Liver (tissue), 9 donors: ENCODE measurements around the gene TBX5. TPM values are rescaled to one million over a fixed set of nuclear protein-coding genes. Genes with fewer than 3 reads are reported as not detected.

Experiments used
- DNase-seq: peaks from one replicate; pipeline ENCODE4 v3.0.0-alpha.2; 2017; ENCODE audit warnings: low spot score
- H3K27ac ChIP-seq, 2 donors: one replicate each; pipeline ENCODE4 v1.7.0; 2013; ENCODE audit warnings: inconsistent platforms in 2 of 2, low read length in 2 of 2, control low read depth in 1 of 2, low read depth in 1 of 2, mild to moderate bottlenecking in 1 of 2
- H3K27me3 ChIP-seq, 4 donors: one replicate each; pipeline versions ENCODE4 v1.6.1 to v1.7.0; 2013; ENCODE audit warnings: low read length in 3 of 4, inconsistent platforms in 1 of 4, mild to moderate bottlenecking in 1 of 4, moderate library complexity in 1 of 4; ENCODE audit not compliant: control insufficient read depth in 4 of 4, insufficient read depth in 4 of 4
- H3K36me3 ChIP-seq, 4 donors: one replicate each; pipeline versions ENCODE4 v1.6.1 to v1.7.0; 2013; ENCODE audit warnings: low read length in 3 of 4, mild to moderate bottlenecking in 3 of 4, low read depth in 1 of 4, moderate library complexity in 1 of 4; ENCODE audit not compliant: control insufficient read depth in 4 of 4, insufficient read depth in 3 of 4
- H3K4me1 ChIP-seq, 4 donors: one replicate each; pipeline versions ENCODE4 v1.6.1 to v1.7.0; 2013; ENCODE audit warnings: low read length in 3 of 4, mild to moderate bottlenecking in 3 of 4, moderate library complexity in 1 of 4; ENCODE audit not compliant: control insufficient read depth in 4 of 4, insufficient read depth in 4 of 4
- H3K4me3 ChIP-seq, 3 donors: one replicate each; pipeline versions ENCODE4 v1.6.1 to v1.7.0; 2013; ENCODE audit warnings: low read length in 3 of 3, control low read depth in 1 of 3, low read depth in 1 of 3, mild to moderate bottlenecking in 1 of 3
- H3K9ac ChIP-seq, 2 donors: one replicate each; pipeline ENCODE4 v1.7.0; 2013; ENCODE audit warnings: low read length in 2 of 2, mild to moderate bottlenecking in 2 of 2, moderate library complexity in 2 of 2, control low read depth in 1 of 2, low read depth in 1 of 2
- H3K9me3 ChIP-seq, 4 donors: one replicate each; pipeline versions ENCODE4 v1.6.1 to v1.7.0; 2013; ENCODE audit warnings: low read length in 3 of 4; ENCODE audit not compliant: control insufficient read depth in 4 of 4
- ATF3 ChIP-seq: IDR thresholded peaks from 2 replicates; pipeline ENCODE4 v1.6.1; 2016; ENCODE audit warnings: antibody characterized with exemption
- CTCF ChIP-seq: fragments of 150-350 bp; IDR thresholded peaks from 2 replicates; pipeline ENCODE4 v1.5.1; 2017; ENCODE audit warnings: improper control_type of control experiment, low read depth, low read length; ENCODE audit not compliant: missing input control
- EGR1 ChIP-seq, 2 donors: IDR thresholded peaks; 2 replicates each; pipeline ENCODE4 v1.6.1; 2016 to 2018; ENCODE audit warnings: antibody characterized with exemption in 2 of 2, low read depth in 2 of 2
- FOXA1 ChIP-seq: IDR thresholded peaks from 2 replicates; pipeline ENCODE4 v1.6.1; 2016; ENCODE audit warnings: antibody characterized with exemption
- FOXA2 ChIP-seq: IDR thresholded peaks from 2 replicates; pipeline ENCODE4 v1.6.1; 2016; ENCODE audit warnings: antibody characterized with exemption
- GABPA ChIP-seq, 2 donors: IDR thresholded peaks in 1 of 2; conservative IDR thresholded peaks in 1 of 2; 2 replicates each; pipeline ENCODE4 v1.6.1; 2016; ENCODE audit warnings: antibody characterized with exemption in 2 of 2, mild to moderate bottlenecking in 1 of 2, moderate library complexity in 1 of 2
- HNF4A ChIP-seq, 2 donors: conservative IDR thresholded peaks; 2 replicates each; pipeline ENCODE4 v1.6.1; 2016; ENCODE audit warnings: antibody characterized with exemption in 2 of 2, mild to moderate bottlenecking in 2 of 2
- HNF4G ChIP-seq: IDR thresholded peaks from 2 replicates; pipeline ENCODE4 v1.6.1; 2016; ENCODE audit warnings: antibody characterized with exemption
- JUND ChIP-seq, 2 donors: IDR thresholded peaks; 2 replicates each; pipeline ENCODE4 v1.6.1; 2016; ENCODE audit warnings: antibody characterized with exemption in 2 of 2
- MAX ChIP-seq: IDR thresholded peaks from 2 replicates; pipeline ENCODE4 v1.6.1; 2016; ENCODE audit warnings: antibody characterized with exemption
- NR2F2 ChIP-seq: IDR thresholded peaks from 2 replicates; pipeline ENCODE4 v1.6.1; 2016; ENCODE audit warnings: antibody characterized with exemption
- RAD21 ChIP-seq, 2 donors: IDR thresholded peaks; 2 replicates each; pipeline ENCODE4 v1.6.1; 2016; ENCODE audit warnings: antibody characterized with exemption in 2 of 2, mild to moderate bottlenecking in 2 of 2
- REST ChIP-seq: IDR thresholded peaks from 2 replicates; pipeline ENCODE4 v1.6.1; 2016; ENCODE audit warnings: antibody characterized with exemption, mild to moderate bottlenecking
- RXRA ChIP-seq, 2 donors: IDR thresholded peaks; 2 replicates each; pipeline ENCODE4 v1.6.1; 2017 to 2018; ENCODE audit warnings: antibody characterized with exemption in 2 of 2, mild to moderate bottlenecking in 1 of 2
- SP1 ChIP-seq: IDR thresholded peaks from 2 replicates; pipeline ENCODE4 v1.6.1; 2018; ENCODE audit warnings: antibody characterized with exemption, mild to moderate bottlenecking
- TAF1 ChIP-seq: conservative IDR thresholded peaks from 2 replicates; pipeline ENCODE4 v1.6.1; 2016; ENCODE audit warnings: antibody characterized with exemption, mild to moderate bottlenecking
- YY1 ChIP-seq: IDR thresholded peaks from 2 replicates; pipeline ENCODE4 v1.6.1; 2016; ENCODE audit warnings: antibody characterized with exemption, mild to moderate bottlenecking
- ZBTB33 ChIP-seq: IDR thresholded peaks from 2 replicates; pipeline ENCODE4 v1.6.1; 2016; ENCODE audit warnings: antibody characterized with exemption
- WGBS: extraction: QIAGEN DNeasy Blood & Tissue Kit; methylation state at CpG from one replicate; pipeline ENCODE4 v1.1.7; 2013; 5-methylcytosine and 5-hydroxymethylcytosine counted together
- polyA plus RNA-seq, 2 donors: library from polyadenylated mRNA; stranded (reverse) in 1 of 2; unstranded in 1 of 2; fragments of 200-250 nt in 1 of 2; fragments of >200 nt in 1 of 2; fragmentation: Nextera tagmentation in 1 of 2; extraction: Ambion mirVana in 1 of 2; gene quantifications; one replicate each; pipeline versions ENCODE4 v1.2.1 to v1.2.3, GENCODE V29; 2013 to 2015
- total RNA-seq, 2 donors: library from RNA; depleted of rRNA; stranded (reverse); fragments of >200 nt; gene quantifications; one replicate each; pipeline ENCODE4 v1.2.3, GENCODE V29; 2014
- donor health status: healthy.
- donor health status: healthy.
- donor health status: healthy.
- donor health status: healthy.
- donor health status: healthy.

Gene TBX5
- total and polyA plus RNA-seq, 4 donors = 0.03 TPM; not detected in 3

- Histone ChIP-seq H3K4me3 (no peak overlapping the region), H3K36me3 (no peaks in the 10 kb centered on the region), H3K27me3 (peaks cover 2 to 35% (median 17%) of the 10 kb centered on the region in 4 donors), H3K9ac (no peak overlapping the region), H3K9me3 (peaks cover 0 to 8% (median 1%) of the 10 kb centered on the region in 4 donors), H3K27ac (no peak overlapping the region), H3K4me1 (peaks cover 0 to 7% (median under 1%) of the 10 kb centered on the region in 4 donors)
- 5% methylated on average over 25 of the region's 25 CpGs for WGBS
- DNase-seq = no peak
- no peak for TF ChIP-seq EGR1 (IDR thresholded peaks at IDR 0.05; ENCODE audit: low read depth in 2 of 2)
- no peak for TF ChIP-seq TAF1
- TF ChIP-seq JUND (IDR thresholded peaks at IDR 0.05) = no peak
- no peak for TF ChIP-seq REST
- no peak for TF ChIP-seq CTCF
- TF ChIP-seq SP1 = no peak
- no peak for TF ChIP-seq ATF3
- no peak for TF ChIP-seq NR2F2
- no peak for TF ChIP-seq HNF4A (conservative IDR thresholded peaks at IDR 0.05)
- no peak for TF ChIP-seq FOXA2
- no peak for TF ChIP-seq ZBTB33
- TF ChIP-seq YY1 = no peak
- TF ChIP-seq MAX = no peak
- TF ChIP-seq HNF4G = no peak
- TF ChIP-seq RAD21 (IDR thresholded peaks at IDR 0.05) = no peak
- TF ChIP-seq GABPA (IDR thresholded peaks at IDR 0.05 in 1 of 2, conservative IDR thresholded peaks at IDR 0.05 in 1 of 2) = no peak
- TF ChIP-seq FOXA1 = no peak
- no peak for TF ChIP-seq RXRA (IDR thresholded peaks at IDR 0.05)
Observed at GRCh38 chr12:114439261-114439683, 33.3 kb upstream of the TBX5 start.
